Measurements from ENCODE around the gene ARHGAP25.

- TF ChIP-seq MAX (IDR thresholded peaks at IDR 0.05), result no peak
- TF ChIP-seq TAF1 (IDR thresholded peaks at IDR 0.05; ENCODE audit: low read depth), result no peak
- no peak for TF ChIP-seq CREB1 (IDR thresholded peaks at IDR 0.05; ENCODE audit: low read depth)
- no peak for TF ChIP-seq EP300 (IDR thresholded peaks at IDR 0.05; ENCODE audit: borderline replicate concordance)
- TF ChIP-seq, protein P1, sequence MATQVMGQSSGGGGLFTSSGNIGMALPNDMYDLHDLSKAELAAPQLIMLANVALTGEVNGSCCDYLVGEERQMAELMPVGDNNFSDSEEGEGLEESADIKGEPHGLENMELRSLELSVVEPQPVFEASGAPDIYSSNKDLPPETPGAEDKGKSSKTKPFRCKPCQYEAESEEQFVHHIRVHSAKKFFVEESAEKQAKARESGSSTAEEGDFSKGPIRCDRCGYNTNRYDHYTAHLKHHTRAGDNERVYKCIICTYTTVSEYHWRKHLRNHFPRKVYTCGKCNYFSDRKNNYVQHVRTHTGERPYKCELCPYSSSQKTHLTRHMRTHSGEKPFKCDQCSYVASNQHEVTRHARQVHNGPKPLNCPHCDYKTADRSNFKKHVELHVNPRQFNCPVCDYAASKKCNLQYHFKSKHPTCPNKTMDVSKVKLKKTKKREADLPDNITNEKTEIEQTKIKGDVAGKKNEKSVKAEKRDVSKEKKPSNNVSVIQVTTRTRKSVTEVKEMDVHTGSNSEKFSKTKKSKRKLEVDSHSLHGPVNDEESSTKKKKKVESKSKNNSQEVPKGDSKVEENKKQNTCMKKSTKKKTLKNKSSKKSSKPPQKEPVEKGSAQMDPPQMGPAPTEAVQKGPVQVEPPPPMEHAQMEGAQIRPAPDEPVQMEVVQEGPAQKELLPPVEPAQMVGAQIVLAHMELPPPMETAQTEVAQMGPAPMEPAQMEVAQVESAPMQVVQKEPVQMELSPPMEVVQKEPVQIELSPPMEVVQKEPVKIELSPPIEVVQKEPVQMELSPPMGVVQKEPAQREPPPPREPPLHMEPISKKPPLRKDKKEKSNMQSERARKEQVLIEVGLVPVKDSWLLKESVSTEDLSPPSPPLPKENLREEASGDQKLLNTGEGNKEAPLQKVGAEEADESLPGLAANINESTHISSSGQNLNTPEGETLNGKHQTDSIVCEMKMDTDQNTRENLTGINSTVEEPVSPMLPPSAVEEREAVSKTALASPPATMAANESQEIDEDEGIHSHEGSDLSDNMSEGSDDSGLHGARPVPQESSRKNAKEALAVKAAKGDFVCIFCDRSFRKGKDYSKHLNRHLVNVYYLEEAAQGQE (IDR thresholded peaks at IDR 0.05; ENCODE audit: low read depth), result no peak
- TF ChIP-seq FOXM1 (IDR thresholded peaks at IDR 0.05; ENCODE audit: borderline replicate concordance, low read depth), result no peak
- TF ChIP-seq RAD21 (IDR thresholded peaks at IDR 0.05; ENCODE audit: low read depth), result no peak
- no peak for TF ChIP-seq USF1 (IDR thresholded peaks at IDR 0.05)
- TF ChIP-seq CEBPB (IDR thresholded peaks at IDR 0.05), result no peak
- TF ChIP-seq NFIC (IDR thresholded peaks at IDR 0.05), result no peak
- TF ChIP-seq ZBTB7A (IDR thresholded peaks at IDR 0.05; ENCODE audit: low read depth), result no peak
- TF ChIP-seq YY1 (IDR thresholded peaks at IDR 0.05; ENCODE audit: low read depth), result no peak
- no peak for TF ChIP-seq EGR1 (IDR thresholded peaks at IDR 0.05)
- no peak for TF ChIP-seq TCF12 (IDR thresholded peaks at IDR 0.05; ENCODE audit: low read depth)
These were observed 14.7 kb upstream of the ARHGAP25 start for GRCh38 chr2:68719912-68720311.

Measured in Ishikawa (cell line).